GM12872 (cell line): ENCODE measurements around the gene CDH13.

Experiments
- TF ChIP-seq, protein P1 (sequence below): IDR thresholded peaks from 3 replicates; pipeline ENCODE4 v1.5.1; 2011; ENCODE audit warnings: low read depth, mild to moderate bottlenecking, low read length, moderate library complexity; ENCODE audit not compliant: insufficient read depth

The CDH13 gene

DNA sequence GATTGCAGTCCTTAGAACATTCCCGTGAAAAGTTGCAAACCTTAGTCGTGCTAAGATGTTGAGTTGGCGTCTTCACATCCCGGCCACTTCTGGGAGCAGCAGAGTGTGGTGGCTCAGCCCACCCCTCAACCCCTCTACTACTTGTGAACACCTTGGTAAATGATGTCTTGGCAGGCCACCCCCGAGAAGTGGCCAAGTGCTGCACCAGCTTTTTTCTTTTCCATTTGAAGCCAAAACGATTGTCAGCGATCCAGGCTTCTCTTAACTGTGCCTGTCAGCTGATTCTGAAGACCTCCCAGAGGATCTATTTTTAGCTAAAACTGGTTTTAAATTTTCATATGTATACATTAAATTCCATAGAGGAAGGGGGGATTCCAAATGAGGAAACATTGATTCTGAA lies 247.5 kb downstream of the CDH13 start:
- TF ChIP-seq, protein P1, sequence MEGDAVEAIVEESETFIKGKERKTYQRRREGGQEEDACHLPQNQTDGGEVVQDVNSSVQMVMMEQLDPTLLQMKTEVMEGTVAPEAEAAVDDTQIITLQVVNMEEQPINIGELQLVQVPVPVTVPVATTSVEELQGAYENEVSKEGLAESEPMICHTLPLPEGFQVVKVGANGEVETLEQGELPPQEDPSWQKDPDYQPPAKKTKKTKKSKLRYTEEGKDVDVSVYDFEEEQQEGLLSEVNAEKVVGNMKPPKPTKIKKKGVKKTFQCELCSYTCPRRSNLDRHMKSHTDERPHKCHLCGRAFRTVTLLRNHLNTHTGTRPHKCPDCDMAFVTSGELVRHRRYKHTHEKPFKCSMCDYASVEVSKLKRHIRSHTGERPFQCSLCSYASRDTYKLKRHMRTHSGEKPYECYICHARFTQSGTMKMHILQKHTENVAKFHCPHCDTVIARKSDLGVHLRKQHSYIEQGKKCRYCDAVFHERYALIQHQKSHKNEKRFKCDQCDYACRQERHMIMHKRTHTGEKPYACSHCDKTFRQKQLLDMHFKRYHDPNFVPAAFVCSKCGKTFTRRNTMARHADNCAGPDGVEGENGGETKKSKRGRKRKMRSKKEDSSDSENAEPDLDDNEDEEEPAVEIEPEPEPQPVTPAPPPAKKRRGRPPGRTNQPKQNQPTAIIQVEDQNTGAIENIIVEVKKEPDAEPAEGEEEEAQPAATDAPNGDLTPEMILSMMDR = no peak

GRCh38 chr16:82874672-82875071 lies 247.9 kb downstream of the CDH13 start:
- TF ChIP-seq, protein P1 = no peak

DNA sequence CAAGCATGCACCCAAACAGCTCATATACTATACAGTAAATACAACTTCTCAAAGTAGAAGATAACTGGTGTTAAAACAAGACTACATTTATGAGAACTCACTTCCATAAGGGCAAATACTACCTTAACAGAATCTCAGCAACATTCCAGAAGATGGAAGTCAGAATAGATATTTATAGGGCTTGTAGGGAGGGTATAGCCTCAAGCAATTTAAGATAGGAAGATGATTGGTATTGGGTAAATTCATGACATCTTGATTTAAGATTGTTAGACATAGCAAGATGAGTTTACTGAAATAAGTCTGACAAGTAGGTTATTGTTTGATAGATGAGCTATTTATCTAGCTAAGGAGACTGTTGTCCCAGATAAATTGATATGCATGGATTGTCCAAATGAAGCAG lies 250.2 kb downstream of the CDH13 start:
- TF ChIP-seq, protein P1 = no peak

DNA sequence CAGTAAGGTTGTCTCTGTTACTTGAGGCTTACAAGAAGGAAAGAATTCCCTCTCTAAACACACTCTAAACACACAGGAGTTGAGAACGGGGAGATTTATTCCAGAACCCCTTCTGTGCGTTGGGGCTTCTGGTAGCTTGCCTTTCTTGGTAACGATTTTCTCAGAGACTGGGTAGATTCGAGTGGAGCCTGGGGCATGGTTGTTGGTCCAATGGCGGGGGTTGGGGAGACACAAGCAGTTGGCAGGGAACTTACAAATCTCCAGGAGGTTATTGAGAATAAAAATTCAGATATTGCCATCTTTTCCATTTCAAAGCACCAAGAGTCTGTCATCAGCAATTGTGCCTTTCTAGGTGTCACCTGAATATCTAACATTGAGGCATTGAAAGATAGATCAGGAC lies 251.7 kb downstream of the CDH13 start:
- TF ChIP-seq, protein P1 = no peak

DNA sequence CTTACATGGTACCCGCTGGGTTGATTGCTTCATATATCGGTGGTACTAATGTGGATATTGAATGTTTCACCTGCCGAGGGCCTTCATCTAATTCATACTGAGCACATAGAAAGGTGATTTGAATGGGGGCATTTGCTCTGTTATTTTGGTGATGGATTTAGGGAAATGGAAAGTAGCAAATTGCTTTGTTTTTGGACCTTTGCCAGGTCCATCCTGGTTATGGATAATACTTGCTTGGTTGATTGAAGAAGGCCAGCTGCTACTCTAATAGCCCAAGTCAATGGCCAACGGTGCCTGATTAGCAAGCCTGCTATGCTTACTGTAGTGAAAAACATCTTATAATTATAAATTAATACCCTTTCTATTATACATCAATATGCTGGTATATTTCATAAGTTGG lies 253.6 kb downstream of the CDH13 start:
- TF ChIP-seq, protein P1 = no peak

DNA sequence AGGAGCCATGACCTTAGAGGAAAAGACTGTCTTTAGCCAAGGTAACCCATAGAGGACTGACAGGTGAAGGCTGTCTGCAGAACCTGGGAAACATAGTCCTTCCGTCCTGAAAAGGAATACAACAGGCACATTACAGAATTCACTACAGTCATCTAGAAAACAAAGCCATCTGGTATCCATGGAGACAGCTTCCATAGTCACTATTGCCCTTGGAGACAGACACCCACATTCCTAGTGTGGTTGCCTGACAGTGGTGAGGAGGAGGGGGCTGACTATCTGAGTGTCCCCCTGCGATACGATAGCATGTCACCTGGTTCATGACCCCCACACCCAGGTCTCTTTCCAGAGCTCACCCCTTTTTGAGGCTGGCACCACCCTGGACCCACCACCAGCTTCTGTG lies 254.7 kb downstream of the CDH13 start:
- TF ChIP-seq, protein P1 = no peak

DNA sequence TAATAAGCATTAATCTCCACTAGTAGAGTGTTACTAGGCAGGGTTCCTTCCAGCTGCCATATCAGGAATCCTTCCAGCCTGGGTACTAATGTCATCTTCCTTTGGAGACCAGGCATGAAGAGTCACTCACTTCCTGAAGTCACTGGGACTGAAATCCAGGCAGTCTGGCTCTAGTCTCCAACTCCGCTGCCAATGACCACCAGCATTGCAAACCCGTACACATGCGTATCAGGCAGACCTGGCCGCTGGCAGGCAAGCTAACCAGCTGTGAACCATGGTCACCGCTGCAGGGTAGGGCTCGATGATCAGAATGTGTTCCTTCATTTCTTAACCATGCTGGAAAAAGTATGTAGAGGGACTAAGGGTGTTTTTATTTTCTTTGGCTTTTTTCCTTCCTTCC lies 255.5 kb downstream of the CDH13 start:
- TF ChIP-seq, protein P1 = no peak
